IPS DF 6.9 (cell line): ENCODE data around the gene SDHC.
"Not testable (repeated sequence)": the region's sequence is repeated elsewhere in the genome, so short reads cannot be mapped to it uniquely, and the experiment has no call there.

Experiments used
- DNase-seq: peaks from one replicate; pipeline ENCODE4 v3.0.0-alpha.2; 2013; ENCODE audit warnings: low read depth, low spot score
- H3K27ac ChIP-seq: one replicate; pipeline ENCODE4 v1.5.1; 2013; ENCODE audit warnings: low read length, control low read depth
- H3K27me3 ChIP-seq: 2 replicates; pipeline ENCODE4 v1.6.1; 2013; ENCODE audit warnings: mild to moderate bottlenecking, low read length; ENCODE audit not compliant: control insufficient read depth, insufficient read depth
- H3K36me3 ChIP-seq: 2 replicates; pipeline ENCODE4 v1.6.1; 2013; ENCODE audit warnings: low read length; ENCODE audit not compliant: control insufficient read depth, insufficient read depth
- H3K4me1 ChIP-seq: 2 replicates; pipeline ENCODE4 v1.6.1; 2013; ENCODE audit warnings: low read length; ENCODE audit not compliant: control insufficient read depth, insufficient read depth
- H3K4me3 ChIP-seq: 2 replicates; pipeline ENCODE4 v1.5.1; 2013; ENCODE audit warnings: mild to moderate bottlenecking, low read length
- H3K9me3 ChIP-seq: 2 replicates; pipeline ENCODE4 v1.6.1; 2013; ENCODE audit warnings: low read length, inconsistent platforms; ENCODE audit not compliant: control insufficient read depth, insufficient read depth
- WGBS: extraction: QIAGEN DNeasy Blood & Tissue Kit; methylation state at CpG from one replicate; pipeline ENCODE4 v1.1.7; 2013; ENCODE audit warnings: mixed read lengths, missing lambda C conversion rate; ENCODE audit not compliant: insufficient read length, insufficient coverage; 5-methylcytosine and 5-hydroxymethylcytosine counted together

The SDHC gene

GRCh38 chr1:161397038-161397437 lies 82.9 kb downstream of the SDHC start:
- not testable (repeated sequence) for H3K4me3 ChIP-seq, DNase-seq, H3K9me3 ChIP-seq, H3K27ac ChIP-seq, H3K4me1 ChIP-seq, H3K27me3 ChIP-seq, H3K36me3 ChIP-seq
- WGBS = no CpG with 5 or more reads among the region's 8 CpGs

- Histone ChIP-seq H3K4me3 (peak overlapping the region; percentile 70; the same call in 1 of the 2 replicates), H3K27ac (no peak overlapping the region), H3K4me1 (no peaks in the 10 kb centered on the region), H3K27me3 (peaks cover 2% of the 10 kb centered on the region; the same call in 1 of the 2 replicates), H3K36me3 (no peaks in the 10 kb centered on the region), H3K9me3 (no peaks in the 10 kb centered on the region)
- no CpG with 5 or more reads among the region's 17 CpGs for WGBS
- no peak for DNase-seq
Measured at GRCh38 chr1:161398900-161399256, 84.7 kb downstream of the SDHC start.

DNA sequence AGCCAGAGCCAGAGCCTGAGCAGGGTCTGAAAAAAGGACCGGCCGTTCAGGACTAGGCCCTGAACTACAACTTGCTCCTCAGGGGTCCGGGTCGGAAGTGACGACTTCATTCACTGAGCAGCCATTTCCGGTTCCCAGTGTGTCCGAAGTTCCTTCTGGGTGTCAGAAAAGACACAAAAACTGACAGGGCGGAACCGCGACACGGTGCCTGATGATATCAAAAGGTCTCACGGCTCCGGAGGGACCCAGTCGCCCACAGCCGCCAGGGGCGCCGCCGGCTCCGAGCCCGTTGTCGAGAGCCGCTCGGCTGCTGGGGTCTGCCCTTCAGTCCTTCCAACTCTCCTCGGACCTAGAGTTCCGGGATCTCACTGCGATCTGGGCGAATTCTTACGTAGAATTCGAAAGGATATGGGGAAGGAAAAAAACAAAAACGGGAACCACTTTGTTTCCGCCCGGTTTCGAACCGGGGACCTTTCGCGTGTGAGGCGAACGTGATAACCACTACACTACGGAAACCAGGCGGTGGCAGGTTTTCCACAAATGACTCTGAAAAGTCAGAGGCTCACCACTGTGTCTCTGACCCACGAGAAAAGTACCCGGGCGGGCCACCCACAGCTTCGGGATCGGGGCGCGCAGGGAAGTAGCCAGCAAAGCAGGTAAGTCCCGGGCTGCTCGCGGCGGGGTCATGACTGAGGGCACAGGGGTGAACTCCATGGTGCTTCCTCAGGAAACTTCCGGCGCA lies 85.2 kb downstream of the SDHC start:
- Histone ChIP-seq H3K27me3 (peaks cover 2% of the 10 kb centered on the region; the same call in 1 of the 2 replicates), H3K27ac (no peak overlapping the region), H3K4me3 (peak overlapping the region; percentile 70), H3K9me3 (no peaks in the 10 kb centered on the region), H3K4me1 (no peaks in the 10 kb centered on the region), H3K36me3 (no peaks in the 10 kb centered on the region)
- no CpG with 5 or more reads among the region's 53 CpGs for WGBS
- no peak for DNase-seq

DNA sequence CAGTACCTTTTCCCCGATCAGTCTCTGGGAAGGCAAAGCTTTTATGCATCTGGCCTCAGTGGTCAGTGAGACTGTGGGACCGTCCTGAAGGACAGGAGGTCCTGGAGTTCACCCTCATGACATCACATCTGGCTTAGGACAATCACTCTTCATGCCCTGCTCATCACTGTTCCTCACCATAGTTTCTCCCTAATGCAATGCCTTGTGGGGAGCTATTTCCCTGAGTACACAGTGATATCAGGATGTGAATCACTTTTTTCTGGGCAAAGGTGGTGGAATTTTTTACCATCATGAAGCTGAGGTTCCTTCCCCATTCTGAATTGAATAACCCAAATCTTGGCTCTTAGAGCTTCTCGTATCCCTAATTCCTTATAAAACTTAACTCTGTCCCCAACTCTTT lies 88.3 kb downstream of the SDHC start:
- no peaks in the 10 kb centered on the region for H3K9me3 ChIP-seq
- no peak for DNase-seq
- peaks cover 2% of the 10 kb centered on the region; the same call in 1 of the 2 replicates for H3K27me3 ChIP-seq
- no peak overlapping the region for H3K27ac ChIP-seq
- H3K4me1 ChIP-seq = no peaks in the 10 kb centered on the region
- WGBS = no CpG with 5 or more reads among the region's 3 CpGs
- no peak overlapping the region for H3K4me3 ChIP-seq
- H3K36me3 ChIP-seq = no peaks in the 10 kb centered on the region

DNA sequence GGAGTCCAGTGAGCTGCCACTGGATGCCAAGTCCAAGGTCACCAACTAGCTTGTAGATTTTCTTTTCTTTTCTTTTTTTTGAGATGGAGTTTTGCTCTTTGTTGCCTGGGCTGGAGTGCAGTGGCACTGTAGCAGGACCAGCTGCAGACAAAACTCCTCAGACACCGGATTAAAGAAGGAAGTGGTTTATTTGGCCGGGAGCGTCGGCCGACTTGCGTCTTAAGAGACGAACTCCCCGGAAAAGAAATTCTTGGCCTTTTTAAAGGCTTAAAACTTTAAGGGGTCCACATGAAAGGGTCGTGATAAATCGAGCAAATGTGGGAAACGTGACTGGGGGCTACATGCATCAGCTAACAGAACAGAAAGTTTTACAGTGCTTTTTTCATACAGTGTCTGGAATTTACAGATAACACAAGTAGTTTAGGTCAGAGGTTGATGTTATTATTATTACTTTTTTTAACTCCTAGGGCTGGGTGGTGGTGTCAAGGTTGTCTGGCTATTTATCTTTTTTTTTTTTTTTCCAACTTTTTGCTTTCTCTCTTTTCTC lies 89.9 kb downstream of the SDHC start:
- no peak overlapping the region for H3K27ac ChIP-seq
- H3K4me3 ChIP-seq = no peak overlapping the region
- H3K27me3 ChIP-seq = peaks cover 2% of the 10 kb centered on the region; the same call in 1 of the 2 replicates
- DNase-seq = no peak
- H3K9me3 ChIP-seq = no peaks in the 10 kb centered on the region
- WGBS = no CpG with 5 or more reads among the region's 11 CpGs
- no peaks in the 10 kb centered on the region for H3K36me3 ChIP-seq
- H3K4me1 ChIP-seq = 0 out of 2 replicates have a peak, but pooled peaks cover 1% of the 10 kb centered on the region

- H3K27me3 ChIP-seq, H3K4me1 ChIP-seq, H3K36me3 ChIP-seq, H3K4me3 ChIP-seq, DNase-seq, H3K27ac ChIP-seq, H3K9me3 ChIP-seq: not testable (repeated sequence)
- WGBS = no CpG with 5 or more reads among the region's 17 CpGs
Measured at GRCh38 chr1:161406551-161406950, 92.4 kb downstream of the SDHC start.

DNA sequence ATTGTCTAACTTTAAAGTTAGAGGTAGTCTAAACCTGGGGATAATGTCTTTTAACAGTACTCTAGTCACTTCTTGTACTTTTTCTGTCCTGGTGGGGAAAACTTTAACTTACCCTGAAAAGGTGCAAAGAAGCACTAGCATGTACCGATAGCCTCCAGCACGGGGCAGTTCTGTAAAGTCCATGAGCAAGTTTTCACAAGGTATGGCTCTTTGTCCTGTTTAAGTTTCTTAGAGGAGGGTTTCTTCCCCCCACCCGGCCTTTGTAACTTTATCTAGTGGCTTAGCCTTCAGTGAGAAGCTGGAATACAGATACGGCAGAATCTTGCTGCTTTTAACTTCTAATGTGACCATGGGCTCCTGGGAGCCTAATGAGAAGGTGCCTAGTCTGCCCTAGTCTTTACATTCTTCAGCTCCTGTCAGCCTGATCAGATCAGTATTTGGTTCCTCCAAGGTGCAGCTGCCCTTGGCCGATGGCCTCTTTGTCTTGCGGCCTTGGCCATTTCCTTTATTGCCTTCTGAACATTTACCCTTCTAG lies 93.3 kb downstream of the SDHC start:
- Histone ChIP-seq H3K4me3 (no peak overlapping the region), H3K27me3 (no peaks in the 10 kb centered on the region), H3K4me1 (0 out of 2 replicates have a peak, but pooled peaks cover 1% of the 10 kb centered on the region), H3K27ac (no peak overlapping the region), H3K9me3 (no peaks in the 10 kb centered on the region), H3K36me3 (no peaks in the 10 kb centered on the region)
- no peak for DNase-seq
- no CpG with 5 or more reads among the region's 6 CpGs for WGBS

DNA sequence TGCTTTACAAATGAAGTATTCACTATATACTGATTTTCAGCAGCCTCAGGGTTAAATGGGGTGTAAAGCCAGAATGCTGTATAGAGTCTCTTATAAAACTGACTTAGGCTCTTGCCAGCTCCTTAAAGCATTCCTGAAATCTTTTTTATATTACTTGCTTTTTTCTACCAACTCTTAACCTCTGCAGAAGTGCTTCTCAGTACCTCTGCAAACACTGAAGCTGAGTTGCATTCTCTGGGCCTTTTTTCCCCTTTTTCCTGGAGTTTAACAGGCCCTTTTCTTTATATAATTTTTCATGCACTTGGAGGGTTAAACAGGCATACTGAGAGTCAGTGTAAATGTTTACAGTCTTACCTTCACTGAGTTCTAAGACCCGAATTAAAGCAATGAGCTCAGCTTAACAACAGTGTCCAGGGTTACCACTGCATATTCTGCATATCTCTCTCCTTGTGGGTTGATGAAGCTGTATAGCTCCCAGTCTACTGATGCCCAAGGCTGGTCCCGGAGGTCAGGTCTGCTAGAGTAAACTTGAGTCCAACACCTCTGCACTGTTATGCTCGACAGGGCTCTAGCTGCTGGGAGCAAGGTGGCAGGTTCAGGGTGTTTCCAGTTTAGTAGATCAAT lies 94.4 kb downstream of the SDHC start:
- Histone ChIP-seq H3K9me3 (no peaks in the 10 kb centered on the region), H3K4me3 (no peak overlapping the region), H3K4me1 (0 out of 2 replicates have a peak, but pooled peaks cover 1% of the 10 kb centered on the region), H3K27me3 (no peaks in the 10 kb centered on the region), H3K36me3 (no peaks in the 10 kb centered on the region), H3K27ac (no peak overlapping the region)
- WGBS = no CpG with 5 or more reads among the region's 3 CpGs
- no peak for DNase-seq

- H3K36me3 ChIP-seq, H3K27me3 ChIP-seq, H3K4me3 ChIP-seq, H3K4me1 ChIP-seq, DNase-seq, H3K27ac ChIP-seq, H3K9me3 ChIP-seq: not testable (repeated sequence)
- no CpG with 5 or more reads among the region's 13 CpGs for WGBS
Measured at GRCh38 chr1:161409848-161410635, 95.9 kb downstream of the SDHC start.

GRCh38 chr1:161410636-161410970 lies 96.4 kb downstream of the SDHC start:
- H3K9me3 ChIP-seq, H3K4me1 ChIP-seq, H3K36me3 ChIP-seq, H3K27me3 ChIP-seq, H3K4me3 ChIP-seq, H3K27ac ChIP-seq, DNase-seq: not testable (repeated sequence)
- WGBS = no CpG with 5 or more reads among the region's 4 CpGs
